HL-60 (cell line): Measurements from ENCODE around the gene NME2.

Experiments used
- DNase-seq, 2 experiments: peaks; one replicate each; pipeline ENCODE4 v3.0.0-alpha.2; 2010 to 2020; ENCODE audit warnings: low read depth in 1 of 2, low spot score in 1 of 2
- H3K27ac ChIP-seq: fragments of 250-450 bp; sonication (Bioruptor Pico); replicated peaks from 2 replicates; pipeline ENCODE4 v1.5.1; 2020; ENCODE audit warnings: mild to moderate bottlenecking, moderate library complexity
- H3K27me3 ChIP-seq: fragments of 250-450 bp; sonication (Bioruptor Pico); 2 replicates; pipeline ENCODE4 v1.5.1; 2021; ENCODE audit warnings: mild to moderate bottlenecking, moderate library complexity; ENCODE audit not compliant: insufficient read depth, poor library complexity, severe bottlenecking
- H3K4me3 ChIP-seq: replicated peaks from 2 replicates; pipeline ENCODE4 v1.5.1; 2011; ENCODE audit warnings: mild to moderate bottlenecking, control low read depth, low read length; ENCODE audit not compliant: insufficient read depth
- GABPA ChIP-seq: IDR thresholded peaks from 2 replicates; pipeline ENCODE4 v1.6.1; 2012; ENCODE audit warnings: low read depth
- POLR2AphosphoS5 ChIP-seq: IDR thresholded peaks from 2 replicates; pipeline ENCODE4 v1.6.1; 2012; ENCODE audit warnings: low read depth
- SPI1 ChIP-seq: IDR thresholded peaks from 2 replicates; pipeline ENCODE4 v1.6.1; 2012; ENCODE audit warnings: low read depth, mild to moderate bottlenecking, borderline replicate concordance
- TF ChIP-seq, protein P1 (sequence below): IDR thresholded peaks from 2 replicates; pipeline ENCODE4 v1.6.1; 2012; ENCODE audit warnings: low read depth; ENCODE audit not compliant: insufficient replicate concordance
- TF ChIP-seq, protein P2 (sequence below): IDR thresholded peaks from one replicate; pipeline ENCODE4 v1.5.1; 2011; ENCODE audit warnings: low read length, control low read depth, inconsistent platforms; ENCODE audit not compliant: insufficient read depth

The NME2 gene

DNA sequence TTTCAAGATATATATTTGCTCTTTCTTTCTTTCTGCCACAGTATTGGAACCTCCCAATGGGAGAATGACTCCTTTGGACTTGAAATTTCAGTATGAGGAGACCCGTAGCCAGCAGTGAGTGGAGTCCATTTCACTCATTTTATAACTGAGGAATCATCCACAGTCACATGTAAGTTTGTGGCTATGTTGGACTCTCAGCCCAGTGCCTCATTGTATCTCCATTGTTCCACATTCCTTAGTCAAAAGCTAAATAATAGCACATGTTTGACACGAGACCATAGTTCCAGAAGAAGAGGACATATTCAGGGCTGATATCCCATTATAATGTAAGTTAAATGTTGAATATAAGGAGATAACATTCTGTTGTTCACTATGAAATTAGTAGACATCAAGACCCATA lies 32.8 kb upstream of the NME2 start:
- Histone ChIP-seq H3K4me3 (no peak overlapping the region), H3K27ac (no peak overlapping the region), H3K27me3 (no peaks in the 10 kb centered on the region)
- TF ChIP-seq GABPA (no peak), SPI1 (no peak), POLR2AphosphoS5 (no peak)
- TF ChIP-seq, protein P1, sequence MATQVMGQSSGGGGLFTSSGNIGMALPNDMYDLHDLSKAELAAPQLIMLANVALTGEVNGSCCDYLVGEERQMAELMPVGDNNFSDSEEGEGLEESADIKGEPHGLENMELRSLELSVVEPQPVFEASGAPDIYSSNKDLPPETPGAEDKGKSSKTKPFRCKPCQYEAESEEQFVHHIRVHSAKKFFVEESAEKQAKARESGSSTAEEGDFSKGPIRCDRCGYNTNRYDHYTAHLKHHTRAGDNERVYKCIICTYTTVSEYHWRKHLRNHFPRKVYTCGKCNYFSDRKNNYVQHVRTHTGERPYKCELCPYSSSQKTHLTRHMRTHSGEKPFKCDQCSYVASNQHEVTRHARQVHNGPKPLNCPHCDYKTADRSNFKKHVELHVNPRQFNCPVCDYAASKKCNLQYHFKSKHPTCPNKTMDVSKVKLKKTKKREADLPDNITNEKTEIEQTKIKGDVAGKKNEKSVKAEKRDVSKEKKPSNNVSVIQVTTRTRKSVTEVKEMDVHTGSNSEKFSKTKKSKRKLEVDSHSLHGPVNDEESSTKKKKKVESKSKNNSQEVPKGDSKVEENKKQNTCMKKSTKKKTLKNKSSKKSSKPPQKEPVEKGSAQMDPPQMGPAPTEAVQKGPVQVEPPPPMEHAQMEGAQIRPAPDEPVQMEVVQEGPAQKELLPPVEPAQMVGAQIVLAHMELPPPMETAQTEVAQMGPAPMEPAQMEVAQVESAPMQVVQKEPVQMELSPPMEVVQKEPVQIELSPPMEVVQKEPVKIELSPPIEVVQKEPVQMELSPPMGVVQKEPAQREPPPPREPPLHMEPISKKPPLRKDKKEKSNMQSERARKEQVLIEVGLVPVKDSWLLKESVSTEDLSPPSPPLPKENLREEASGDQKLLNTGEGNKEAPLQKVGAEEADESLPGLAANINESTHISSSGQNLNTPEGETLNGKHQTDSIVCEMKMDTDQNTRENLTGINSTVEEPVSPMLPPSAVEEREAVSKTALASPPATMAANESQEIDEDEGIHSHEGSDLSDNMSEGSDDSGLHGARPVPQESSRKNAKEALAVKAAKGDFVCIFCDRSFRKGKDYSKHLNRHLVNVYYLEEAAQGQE, result no peak
- TF ChIP-seq, protein P2, sequence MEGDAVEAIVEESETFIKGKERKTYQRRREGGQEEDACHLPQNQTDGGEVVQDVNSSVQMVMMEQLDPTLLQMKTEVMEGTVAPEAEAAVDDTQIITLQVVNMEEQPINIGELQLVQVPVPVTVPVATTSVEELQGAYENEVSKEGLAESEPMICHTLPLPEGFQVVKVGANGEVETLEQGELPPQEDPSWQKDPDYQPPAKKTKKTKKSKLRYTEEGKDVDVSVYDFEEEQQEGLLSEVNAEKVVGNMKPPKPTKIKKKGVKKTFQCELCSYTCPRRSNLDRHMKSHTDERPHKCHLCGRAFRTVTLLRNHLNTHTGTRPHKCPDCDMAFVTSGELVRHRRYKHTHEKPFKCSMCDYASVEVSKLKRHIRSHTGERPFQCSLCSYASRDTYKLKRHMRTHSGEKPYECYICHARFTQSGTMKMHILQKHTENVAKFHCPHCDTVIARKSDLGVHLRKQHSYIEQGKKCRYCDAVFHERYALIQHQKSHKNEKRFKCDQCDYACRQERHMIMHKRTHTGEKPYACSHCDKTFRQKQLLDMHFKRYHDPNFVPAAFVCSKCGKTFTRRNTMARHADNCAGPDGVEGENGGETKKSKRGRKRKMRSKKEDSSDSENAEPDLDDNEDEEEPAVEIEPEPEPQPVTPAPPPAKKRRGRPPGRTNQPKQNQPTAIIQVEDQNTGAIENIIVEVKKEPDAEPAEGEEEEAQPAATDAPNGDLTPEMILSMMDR, result no peak
- DNase-seq, result no peak

DNA sequence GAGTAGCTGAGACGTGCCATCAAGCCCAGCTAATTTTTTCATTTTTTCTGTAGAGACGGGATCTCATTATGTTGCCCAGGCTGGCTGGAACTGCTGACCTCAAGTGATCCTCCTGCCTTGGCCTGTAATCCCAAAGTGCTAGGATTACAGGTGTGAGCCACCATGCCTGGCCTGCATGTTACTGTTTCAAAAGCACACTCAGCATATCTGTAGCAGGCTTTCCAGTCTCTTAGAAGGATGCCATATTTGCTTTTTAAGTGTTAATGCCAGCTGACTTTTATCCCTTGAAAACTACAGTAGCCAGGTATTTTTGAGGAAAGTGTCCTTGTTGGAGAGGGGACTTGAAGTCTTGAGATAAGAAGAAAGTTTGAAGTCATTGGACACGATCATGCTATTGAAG lies 30.3 kb upstream of the NME2 start:
- TF ChIP-seq GABPA, result no peak
- TF ChIP-seq, protein P1, result no peak
- no peak for DNase-seq
- H3K27me3 ChIP-seq, result no peaks in the 10 kb centered on the region
- H3K27ac ChIP-seq, result no peak overlapping the region
- H3K4me3 ChIP-seq, result no peak overlapping the region

DNA sequence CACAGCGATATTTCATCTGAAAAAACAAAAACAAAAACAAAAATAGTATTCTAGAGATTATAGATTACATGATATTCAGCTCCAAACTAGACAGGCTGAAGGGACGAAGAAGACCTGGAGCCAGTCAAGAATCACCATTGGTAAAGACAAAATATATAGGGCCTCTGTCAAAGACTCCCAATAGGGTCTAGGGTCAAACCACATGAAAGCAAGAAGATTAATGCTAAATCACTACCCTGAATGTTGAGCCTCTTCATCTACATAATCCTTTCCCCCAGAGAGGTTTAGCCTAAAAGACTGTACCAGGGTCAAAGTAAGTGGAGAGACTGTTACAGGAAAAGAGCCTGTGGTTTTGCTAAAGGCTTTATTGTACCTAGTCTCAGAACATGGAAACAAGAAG lies 23.6 kb upstream of the NME2 start:
- Histone ChIP-seq H3K4me3 (no peak overlapping the region), H3K27ac (no peak overlapping the region), H3K27me3 (no peaks in the 10 kb centered on the region)
- DNase-seq, result no peak
- TF ChIP-seq, protein P2, result no peak
- no peak for TF ChIP-seq GABPA
- TF ChIP-seq POLR2AphosphoS5, result no peak
- TF ChIP-seq SPI1, result no peak
- TF ChIP-seq, protein P1, result no peak
